PFSK-1 (cell line): Measurements from ENCODE around the gene IL17C.

Experiments used
- FOXP2 ChIP-seq: optimal IDR thresholded peaks from 2 replicates; pipeline ENCODE3; 2011; ENCODE audit warnings: borderline replicate concordance, control low read depth, inconsistent platforms; ENCODE audit not compliant: insufficient read depth; ENCODE audit errors: extremely low read length, extremely low read depth
- POLR2AphosphoS5 ChIP-seq: IDR thresholded peaks from 2 replicates; pipeline ENCODE4 v1.6.1; 2012; ENCODE audit warnings: low read depth, mild to moderate bottlenecking, control low read depth, low read length, moderate library complexity
- REST ChIP-seq, 2 experiments: IDR thresholded peaks; 2 replicates each; pipeline versions ENCODE4 v1.6.1 to v1.8.0; 2011 to 2012; ENCODE audit warnings: low read depth in 2 of 2, low read length in 2 of 2, control low read depth in 1 of 2, inconsistent platforms in 1 of 2, mild to moderate bottlenecking in 1 of 2, moderate library complexity in 1 of 2; ENCODE audit not compliant: insufficient read depth in 1 of 2
- SIN3A ChIP-seq: IDR thresholded peaks from 2 replicates; pipeline ENCODE4 v1.6.1; 2012; ENCODE audit warnings: mild to moderate bottlenecking, low read length, moderate library complexity, borderline replicate concordance; ENCODE audit not compliant: insufficient read depth
- TAF1 ChIP-seq: IDR thresholded peaks from 2 replicates; pipeline ENCODE4 v1.6.1; 2012; ENCODE audit warnings: low read length, control low read depth, borderline replicate concordance; ENCODE audit not compliant: insufficient read depth

The IL17C gene

GRCh38 chr16:88649924-88650748 lies 11.8 kb downstream of the IL17C start:
- TF ChIP-seq TAF1, result no peak
- TF ChIP-seq SIN3A, result 0 out of 2 replicates have a peak, but pooled peaks have one; percentile 23

- TF ChIP-seq SIN3A (no peak), POLR2AphosphoS5 (peak; percentile 79), REST (IDR thresholded peaks at IDR 0.05; ENCODE audit: insufficient read depth in 1 of 2, low read depth in 2 of 2, low read length in 2 of 2) (no peak), TAF1 (peak; percentile 33; the same call in 1 of the 2 replicates), FOXP2 (peak; percentile 20)
Measured at GRCh38 chr16:88650749-88651275, 12.4 kb downstream of the IL17C start, which contains the start of gene CYBA. TSS of gene CYBA (minus strand) at chr16:88651053. CDS start at chr16:88651013, 40 bp downstream.

GRCh38 chr16:88651276-88651988 lies 13.1 kb downstream of the IL17C start:
- no peak for TF ChIP-seq REST (IDR thresholded peaks at IDR 0.05; ENCODE audit: insufficient read depth in 1 of 2, low read depth in 2 of 2, low read length in 2 of 2)
- peak; percentile 96 for TF ChIP-seq FOXP2

GRCh38 chr16:88651989-88652761 lies 13.8 kb downstream of the IL17C start:
- TF ChIP-seq SIN3A (no peak), POLR2AphosphoS5 (no peak), TAF1 (no peak), REST (IDR thresholded peaks at IDR 0.05; ENCODE audit: insufficient read depth in 1 of 2, low read depth in 2 of 2, low read length in 2 of 2) (no peak), FOXP2 (no peak)

GRCh38 chr16:88652762-88653063 lies 14.3 kb downstream of the IL17C start:
- no peak for TF ChIP-seq FOXP2
- TF ChIP-seq POLR2AphosphoS5, result no peak
- TF ChIP-seq REST (IDR thresholded peaks at IDR 0.05; ENCODE audit: insufficient read depth in 1 of 2, low read depth in 2 of 2, low read length in 2 of 2), result no peak
- TF ChIP-seq SIN3A, result no peak
- TF ChIP-seq TAF1, result no peak
